HepG2 (cell line): ENCODE measurements around the gene ZBTB43. TPM values are rescaled to one million over a fixed set of nuclear protein-coding genes. Genes with fewer than 3 reads are reported as not detected.

Source experiments
- AGO2 ChIP-seq: fragments of 200-400 bp; formaldehyde crosslinking; optimal IDR thresholded peaks from 2 replicates; pipeline ENCODE3; 2017; ENCODE audit warnings: mild to moderate bottlenecking, low read depth, low read length, moderate library complexity
- ATF5 ChIP-seq: sonication (generic); formaldehyde crosslinking; IDR thresholded peaks from 2 replicates; pipeline ENCODE4 v1.4.0; 2020; ENCODE audit warnings: mild to moderate bottlenecking, low read depth, missing genetic modification reagents
- ATF7 ChIP-seq, 2 experiments: fragments of 450-650 bp in 1 of 2; sonication (generic) in 1 of 2; formaldehyde crosslinking in 1 of 2; IDR thresholded peaks; 2 replicates each; pipeline versions ENCODE4 v1.4.0 to v1.6.1; 2016 to 2020; ENCODE audit warnings: antibody characterized with exemption in 1 of 2, mild to moderate bottlenecking in 1 of 2, missing genetic modification reagents in 1 of 2
- CHCHD3 ChIP-seq: sonication (generic); formaldehyde crosslinking; IDR thresholded peaks from 2 replicates; pipeline ENCODE4 v1.8.0; 2022; ENCODE audit warnings: mild to moderate bottlenecking, missing genetic modification reagents, moderate library complexity
- DNMT3B ChIP-seq: conservative IDR thresholded peaks from 2 replicates; pipeline ENCODE4 v1.6.1; 2016; ENCODE audit warnings: missing biosample characterization, control low read depth
- E2F5 ChIP-seq: sonication (generic); formaldehyde crosslinking; conservative IDR thresholded peaks from 2 replicates; pipeline ENCODE4 v1.4.0; 2020; ENCODE audit warnings: missing genetic modification reagents
- EZH2 ChIP-seq: conservative IDR thresholded peaks from 2 replicates; pipeline ENCODE4 v1.6.1; 2012; ENCODE audit warnings: mild to moderate bottlenecking, low read depth, low read length, moderate library complexity
- GATA4 ChIP-seq: sonication (generic); IDR thresholded peaks from 2 replicates; pipeline ENCODE4 v1.6.1; 2016; ENCODE audit warnings: antibody characterized with exemption, low read depth, borderline replicate concordance
- GFI1 ChIP-seq: sonication (generic); formaldehyde crosslinking; IDR thresholded peaks from 2 replicates; pipeline ENCODE4 v1.5.0; 2020; ENCODE audit warnings: missing genetic modification reagents, mild to moderate bottlenecking, borderline replicate concordance
- MED8 ChIP-seq: sonication (generic); formaldehyde crosslinking; IDR thresholded peaks from 2 replicates; pipeline ENCODE4 v1.8.1; 2023; ENCODE audit warnings: mild to moderate bottlenecking, missing genetic modification reagents; ENCODE audit not compliant: insufficient replicate concordance
- PITX1 ChIP-seq: sonication (generic); formaldehyde crosslinking; IDR thresholded peaks from 2 replicates; pipeline ENCODE4 v1.5.1; 2020; ENCODE audit warnings: mild to moderate bottlenecking, missing genetic modification reagents
- PLSCR1 ChIP-seq: sonication (generic); formaldehyde crosslinking; IDR thresholded peaks from 2 replicates; pipeline ENCODE4 v1.5.0; 2020; ENCODE audit warnings: missing genetic modification reagents, mild to moderate bottlenecking, borderline replicate concordance
- SRSF1 ChIP-seq: fragments of 200-400 bp; formaldehyde crosslinking; optimal IDR thresholded peaks from 2 replicates; pipeline ENCODE3; 2017; ENCODE audit warnings: mild to moderate bottlenecking, low read depth, low read length, moderate library complexity
- TBP ChIP-seq: sonication (generic); formaldehyde crosslinking; IDR thresholded peaks from 2 replicates; pipeline ENCODE4 v1.5.0; 2020; ENCODE audit warnings: missing genetic modification reagents
- THAP8 ChIP-seq: sonication (generic); formaldehyde crosslinking; IDR thresholded peaks from 2 replicates; pipeline ENCODE4 v1.5.1; 2020; ENCODE audit warnings: missing genetic modification reagents, mild to moderate bottlenecking, borderline replicate concordance
- U2AF2 ChIP-seq: fragments of 200-400 bp; formaldehyde crosslinking; IDR thresholded peaks from 2 replicates; pipeline ENCODE4 v1.6.1; 2017; ENCODE audit warnings: low read depth, mild to moderate bottlenecking, low read length
- ZNF263 ChIP-seq: sonication (generic); formaldehyde crosslinking; IDR thresholded peaks from 2 replicates; pipeline ENCODE4 v1.4.0; 2020; ENCODE audit warnings: missing genetic modification reagents
- ZNF609 ChIP-seq: sonication (generic); formaldehyde crosslinking; IDR thresholded peaks from 2 replicates; pipeline ENCODE4 v1.4.0; 2020; ENCODE audit warnings: mild to moderate bottlenecking, missing genetic modification reagents, borderline replicate concordance
- ZSCAN21 ChIP-seq: sonication (generic); formaldehyde crosslinking; IDR thresholded peaks from 2 replicates; pipeline ENCODE4 v1.8.0; 2022; ENCODE audit warnings: mild to moderate bottlenecking, missing genetic modification reagents, moderate library complexity, borderline replicate concordance
- polyA plus RNA-seq, 8 experiments: library from polyadenylated mRNA; depleted of rRNA in 3 of 8; stranded (reverse) in 7 of 8; unstranded in 1 of 8; fragments of >200 nt; fragmentation: Illumina TruSeq in 4 of 8; extraction: Trizol in 4 of 8; gene quantifications; 2 replicates each; pipeline versions ENCODE4 v1.2.1 to v1.2.3, GENCODE V29; 2011 to 2016; ENCODE audit warnings: low read depth in 4 of 8, missing spikeins in 1 of 8, mixed read lengths in 1 of 8; ENCODE audit not compliant: insufficient read depth in 1 of 8
- total RNA-seq, 5 experiments: library from RNA; depleted of rRNA; stranded (reverse); fragments of >200 nt; fragmentation: Illumina TruSeq; extraction: Trizol; gene quantifications; 2 replicates each; pipeline ENCODE4 v1.2.3, GENCODE V29; 2016; ENCODE audit warnings: low read depth in 1 of 5

Gene ZBTB43
- total and polyA plus RNA-seq, 2 of the 13 experiments (the other 11 are each of a cell fraction or from before 2014, with no cell fraction given) = 7.1 to 31.4 TPM

- no peak for TF ChIP-seq ZNF609 (CRISPR knock-in tag)
- no peak for TF ChIP-seq PLSCR1
- peak; percentile 55 for TF ChIP-seq PITX1 (CRISPR knock-in tag)
- TF ChIP-seq U2AF2 = no peak
- TF ChIP-seq SRSF1 = peak; percentile 85
- 0 out of 2 replicates have a peak, but pooled peaks have one; percentile 62 for TF ChIP-seq ZSCAN21 (CRISPR knock-in tag)
- no peak for TF ChIP-seq ATF7 (IDR thresholded peaks at IDR 0.05)
- no peak for TF ChIP-seq ATF7 (CRISPR knock-in tag; IDR thresholded peaks at IDR 0.05)
- TF ChIP-seq E2F5 (CRISPR knock-in tag) = no peak
- TF ChIP-seq ATF5 (CRISPR knock-in tag) = no peak
- TF ChIP-seq DNMT3B = no peak
- peak; percentile 74 for TF ChIP-seq MED8
- peak; percentile 54; the same call in 1 of the 2 replicates for TF ChIP-seq GATA4
- TF ChIP-seq ZNF263 (CRISPR knock-in tag) = no peak
- no peak; the same call in 1 of the 2 replicates for TF ChIP-seq GFI1 (CRISPR knock-in tag)
- TF ChIP-seq EZH2 = no peak
- TF ChIP-seq CHCHD3 (CRISPR knock-in tag) = no peak
- TF ChIP-seq TBP = no peak
- TF ChIP-seq AGO2 = peak; percentile 83
- no peak; the same call in 1 of the 2 replicates for TF ChIP-seq THAP8
These were observed at the start of gene ZBTB43 (continued) for GRCh38 chr9:126804696-126805553.
